Astrocyte of the spinal cord (primary cell): ENCODE data around the gene BARX2.

Experiments
- DNase-seq: peaks from one replicate; pipeline ENCODE4 v3.0.0; 2011; ENCODE audit warnings: low read depth, low spot score
- H3K4me3 ChIP-seq: 2 replicates; pipeline ENCODE4 v1.5.1; 2011; ENCODE audit warnings: low read depth, mild to moderate bottlenecking, low read length, moderate library complexity
- in situ Hi-C: cut with HindIII; loops from 2 replicates; pipeline ENCODE4 v1.10.0; 2017; ENCODE audit warnings: low sequenced_read_pairs
- TF ChIP-seq, protein P1 (sequence below): IDR thresholded peaks from 2 replicates; pipeline ENCODE4 v1.5.1; 2012; ENCODE audit warnings: low read depth, mild to moderate bottlenecking, low read length, inconsistent platforms

Gene BARX2

DNA sequence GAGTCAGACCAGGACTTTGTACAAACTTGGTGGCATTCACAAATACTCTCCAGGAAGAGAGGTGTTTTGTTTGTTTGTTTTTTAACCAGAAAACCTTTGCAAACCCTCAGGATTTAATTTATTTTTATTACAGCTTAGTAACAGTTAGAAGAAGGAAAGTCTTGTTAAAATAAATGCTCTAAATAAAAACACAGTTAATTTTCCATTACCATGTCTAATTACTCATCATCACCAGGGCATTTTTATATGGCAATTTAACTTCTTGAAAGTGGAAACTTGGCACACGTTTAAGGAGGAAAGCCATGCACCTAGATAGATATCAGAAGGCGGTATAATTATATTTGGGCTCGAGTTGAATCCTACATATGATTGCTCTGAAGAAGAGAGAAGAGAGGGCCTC lies 7.4 kb downstream of the BARX2 start:
- H3K4me3 ChIP-seq, result no peak overlapping the region
- no peak for DNase-seq
- TF ChIP-seq, protein P1, sequence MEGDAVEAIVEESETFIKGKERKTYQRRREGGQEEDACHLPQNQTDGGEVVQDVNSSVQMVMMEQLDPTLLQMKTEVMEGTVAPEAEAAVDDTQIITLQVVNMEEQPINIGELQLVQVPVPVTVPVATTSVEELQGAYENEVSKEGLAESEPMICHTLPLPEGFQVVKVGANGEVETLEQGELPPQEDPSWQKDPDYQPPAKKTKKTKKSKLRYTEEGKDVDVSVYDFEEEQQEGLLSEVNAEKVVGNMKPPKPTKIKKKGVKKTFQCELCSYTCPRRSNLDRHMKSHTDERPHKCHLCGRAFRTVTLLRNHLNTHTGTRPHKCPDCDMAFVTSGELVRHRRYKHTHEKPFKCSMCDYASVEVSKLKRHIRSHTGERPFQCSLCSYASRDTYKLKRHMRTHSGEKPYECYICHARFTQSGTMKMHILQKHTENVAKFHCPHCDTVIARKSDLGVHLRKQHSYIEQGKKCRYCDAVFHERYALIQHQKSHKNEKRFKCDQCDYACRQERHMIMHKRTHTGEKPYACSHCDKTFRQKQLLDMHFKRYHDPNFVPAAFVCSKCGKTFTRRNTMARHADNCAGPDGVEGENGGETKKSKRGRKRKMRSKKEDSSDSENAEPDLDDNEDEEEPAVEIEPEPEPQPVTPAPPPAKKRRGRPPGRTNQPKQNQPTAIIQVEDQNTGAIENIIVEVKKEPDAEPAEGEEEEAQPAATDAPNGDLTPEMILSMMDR, result no peak
- in situ Hi-C loops, result no loop called here

DNA sequence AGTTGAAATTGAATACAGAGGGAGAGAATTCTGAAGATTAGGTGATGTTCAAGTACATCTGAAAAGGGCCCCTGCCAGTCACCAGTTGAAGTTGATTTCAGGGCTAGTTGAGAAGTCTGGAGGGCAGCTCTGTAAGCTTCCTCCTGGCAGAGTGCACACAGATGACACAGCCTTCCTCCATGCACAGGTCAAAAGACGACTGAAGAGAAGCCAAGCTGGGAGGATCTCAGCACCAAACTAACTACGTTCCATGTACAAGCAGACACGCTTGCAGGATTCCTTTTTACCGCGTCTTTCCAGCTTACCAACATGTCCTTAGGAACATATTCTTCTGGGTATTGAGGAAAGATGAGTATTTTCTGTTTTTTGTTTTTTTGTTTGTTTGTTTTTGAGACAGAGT lies 7.9 kb downstream of the BARX2 start:
- no peak overlapping the region for H3K4me3 ChIP-seq
- TF ChIP-seq, protein P1, result no peak
- in situ Hi-C loops, result no loop called here
- no peak for DNase-seq

DNA sequence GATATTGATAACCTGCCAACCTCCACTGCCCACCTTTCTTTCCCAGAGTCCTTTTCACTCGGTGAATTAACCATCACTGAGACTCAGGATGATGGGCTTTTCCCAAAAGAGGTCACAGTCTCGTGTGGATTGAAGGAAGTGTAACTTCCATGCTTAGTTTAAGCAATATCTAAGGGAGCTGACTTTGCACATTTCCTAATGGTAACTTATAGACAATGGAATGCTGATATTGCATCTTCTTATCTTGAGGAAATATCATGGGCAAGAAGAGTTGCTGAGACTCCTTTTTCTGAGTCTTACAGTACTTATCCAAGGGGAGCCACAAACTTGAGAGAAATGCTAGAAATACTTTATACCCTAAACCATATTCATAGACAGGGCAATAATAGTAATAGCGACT lies 8.8 kb downstream of the BARX2 start:
- no peak overlapping the region for H3K4me3 ChIP-seq
- in situ Hi-C loops, result no loop called here
- DNase-seq, result no peak
- TF ChIP-seq, protein P1, result no peak

DNA sequence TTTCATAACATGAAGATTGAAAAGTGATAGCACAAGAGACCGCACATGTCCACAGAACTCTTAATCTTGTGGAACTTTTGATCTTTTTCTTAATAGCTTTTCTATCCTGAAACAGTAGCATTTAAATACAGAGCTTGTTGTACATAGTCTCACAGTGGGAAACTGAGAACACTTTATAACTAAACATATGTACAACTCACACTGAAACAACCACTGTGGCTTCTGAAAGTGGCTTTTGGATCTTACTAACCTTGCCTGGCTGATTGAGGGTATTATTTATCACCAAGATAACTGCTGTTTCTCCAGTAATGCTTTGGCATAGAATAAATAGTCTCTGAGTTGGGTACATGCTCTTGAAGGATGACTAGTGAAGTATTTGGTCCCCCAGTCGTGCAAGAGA lies 10.2 kb downstream of the BARX2 start:
- DNase-seq, result no peak
- TF ChIP-seq, protein P1, result no peak
- in situ Hi-C loops, result no loop called here

DNA sequence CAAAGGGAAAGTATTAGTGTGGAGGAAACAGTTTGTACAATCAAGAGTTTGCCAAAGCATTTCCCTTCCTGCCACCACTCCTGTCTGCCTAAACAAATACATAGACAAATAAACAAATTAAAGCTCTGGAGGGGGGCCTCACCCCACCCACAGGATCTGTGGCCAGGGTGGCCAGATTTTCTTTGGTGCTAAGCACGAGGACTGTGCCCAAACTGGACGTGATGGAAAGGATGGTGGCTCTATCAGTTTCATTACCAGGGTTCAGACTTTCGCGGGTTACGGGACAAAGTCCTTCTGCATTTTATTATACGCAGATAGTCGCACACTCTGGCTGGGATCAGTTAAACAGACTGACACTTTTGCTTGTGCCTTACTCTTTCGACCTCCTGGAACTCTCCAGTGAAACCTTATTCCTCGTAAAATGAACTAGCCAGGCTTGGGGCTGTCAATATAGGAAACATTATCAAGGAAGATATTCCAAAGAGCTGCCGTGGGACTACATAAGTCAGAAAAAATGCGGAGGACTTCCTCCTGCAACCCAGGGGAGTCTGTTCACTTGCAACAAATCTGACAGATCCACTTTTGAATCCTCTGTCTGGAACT lies 11.2 kb downstream of the BARX2 start:
- TF ChIP-seq, protein P1, result no peak
- in situ Hi-C loops, result no loop called here
- H3K4me3 ChIP-seq, result no peak overlapping the region
- no peak for DNase-seq

More for the DNA sequence above, 10.2 kb downstream of the BARX2 start:
- H3K4me3 ChIP-seq, result no peak overlapping the region

DNA sequence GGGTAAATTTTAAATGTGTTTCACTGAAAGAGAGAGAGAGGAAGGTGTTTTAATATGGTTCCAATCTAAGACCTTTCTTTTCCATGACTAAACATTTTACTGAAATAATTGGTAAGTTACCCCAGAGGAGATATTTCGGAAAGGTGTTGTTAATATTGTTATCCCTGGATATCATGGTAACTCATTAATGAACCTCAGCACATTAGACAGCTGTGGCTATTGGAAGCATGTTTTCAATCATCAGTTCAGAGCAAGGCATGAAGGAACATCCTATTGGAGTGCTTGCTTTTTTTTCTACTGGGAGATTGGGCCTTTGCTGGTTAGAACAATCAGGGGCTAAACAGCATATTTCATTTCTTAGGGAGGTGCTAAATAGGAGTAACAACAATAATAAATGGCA lies 11.8 kb downstream of the BARX2 start:
- DNase-seq, result no peak
- TF ChIP-seq, protein P1, result no peak
- in situ Hi-C loops, result no loop called here
- no peak overlapping the region for H3K4me3 ChIP-seq

DNA sequence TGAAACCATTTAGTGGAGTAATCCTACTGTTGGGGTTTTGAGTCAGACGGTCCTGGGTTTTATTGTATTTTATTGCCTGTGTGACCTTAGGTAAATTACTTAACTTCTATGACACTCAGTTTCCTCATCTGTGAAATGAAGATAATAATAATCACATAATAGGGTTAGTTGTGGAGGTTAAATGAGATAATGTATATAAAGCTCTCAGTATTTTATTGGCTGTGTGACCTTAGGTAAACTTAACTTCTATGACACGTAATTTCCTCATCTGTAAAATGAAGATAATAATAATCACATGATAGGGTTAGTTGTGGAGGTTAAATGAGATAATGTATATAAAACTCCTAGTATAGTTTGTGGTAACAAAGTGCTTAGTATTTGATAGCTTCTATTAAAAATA lies 13.2 kb downstream of the BARX2 start:
- in situ Hi-C loops, result no loop called here
- H3K4me3 ChIP-seq, result no peak overlapping the region
- TF ChIP-seq, protein P1, result no peak
- DNase-seq, result no peak
